CD4-positive, alpha-beta T cell treated with Interleukin-6 at 100 ng/mL for 8 hours (primary cell): Measurements from ENCODE around the gene RTKN.

Experiments used
- DNase-seq: peaks from one replicate; pipeline ENCODE4 v3.0.0-alpha.2; 2020; ENCODE audit warnings: mixed read lengths, low spot score

RTKN gene

DNA sequence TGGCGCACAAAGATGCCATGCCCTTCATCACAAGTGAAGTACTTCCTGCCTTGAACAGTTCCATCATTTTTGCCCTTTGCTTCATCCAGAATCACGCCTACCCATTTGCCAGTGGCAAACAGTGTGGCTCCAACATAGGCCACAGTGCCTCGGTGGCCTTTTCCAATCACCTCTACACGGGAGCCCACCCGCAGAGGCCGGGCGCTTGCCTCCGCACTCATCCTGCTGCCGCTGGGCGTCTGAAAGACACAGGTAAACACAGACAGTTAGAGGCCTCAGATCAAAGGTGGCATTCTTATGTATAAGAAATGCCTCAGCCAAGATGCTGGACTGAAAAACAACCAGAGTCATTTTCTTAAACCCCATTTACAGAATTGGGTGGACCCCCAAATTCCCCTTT, 63.7 kb downstream of the RTKN start:
- no peak for DNase-seq

DNA sequence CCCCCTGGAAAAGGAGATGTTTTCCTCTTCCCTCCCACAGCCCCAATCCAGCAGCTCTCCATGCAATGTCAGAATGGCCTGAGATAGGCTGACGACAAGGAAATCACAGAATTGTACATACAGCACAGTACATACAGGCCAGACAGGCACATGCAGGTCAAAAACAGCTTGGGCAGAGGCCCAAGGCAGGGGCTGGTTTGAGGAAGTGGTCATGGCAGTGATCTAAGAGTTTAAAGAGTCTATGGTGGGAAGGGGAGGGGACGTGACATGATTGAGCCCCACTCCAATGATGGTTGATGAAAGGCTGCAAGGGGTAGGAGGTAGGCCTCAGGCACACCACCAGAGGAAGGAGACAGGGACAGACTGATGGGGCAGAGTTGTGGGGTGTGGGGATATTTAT, 65.9 kb downstream of the RTKN start:
- no peak for DNase-seq
